Common myeloid progenitor, CD34-positive (primary cell): ENCODE results near the gene ZWILCH.

Experiments used
- CTCF ChIA-PET: fragments of 350-600 bp; sonication (Branson Sonifier 250); formaldehyde crosslinking; loops from one replicate; lab custom pipeline; 2021; ENCODE audit warnings: antibody characterized with exemption; lab: Charles Lee
- POLR2A ChIA-PET: fragments of 350-600 bp; sonication (Branson Sonifier 250); formaldehyde crosslinking; loops from one replicate; lab custom pipeline; 2021; ENCODE audit warnings: antibody characterized with exemption; lab: Charles Lee
- DNase-seq, 3 donors: peaks; one replicate each; pipeline versions ENCODE4 v3.0.0 to v3.0.0-alpha.2; 2013
- H3K27ac ChIP-seq, 2 experiments: 1 replicate in 1 of 2; 2 replicates in 1 of 2; pipeline ENCODE4 v1.7.0; 2013; ENCODE audit warnings: inconsistent platforms in 2 of 2, low read length in 2 of 2, mild to moderate bottlenecking in 2 of 2, low read depth in 1 of 2, moderate library complexity in 1 of 2; ENCODE audit not compliant: severe bottlenecking in 2 of 2, insufficient read depth in 1 of 2, poor library complexity in 1 of 2
- H3K27me3 ChIP-seq, 5 experiments: replicated peaks in 2 of 5; 1 replicate in 3 of 5; 2 replicates in 2 of 5; pipeline versions ENCODE4 v1.6.1 to v1.7.0; 2013; ENCODE audit warnings: low read length in 4 of 5, mild to moderate bottlenecking in 2 of 5, moderate library complexity in 2 of 5, inconsistent platforms in 1 of 5; ENCODE audit not compliant: insufficient read depth in 5 of 5, control insufficient read depth in 4 of 5
- H3K36me3 ChIP-seq, 4 experiments: 1 replicate in 2 of 4; 2 replicates in 2 of 4; pipeline versions ENCODE4 v1.6.1 to v1.7.0; 2013; ENCODE audit warnings: low read length in 3 of 4, control low read depth in 1 of 4, mild to moderate bottlenecking in 1 of 4; ENCODE audit not compliant: control insufficient read depth in 4 of 4, insufficient read depth in 4 of 4
- H3K4me1 ChIP-seq, 4 experiments: 1 replicate in 3 of 4; 2 replicates in 1 of 4; pipeline versions ENCODE4 v1.6.1 to v1.7.1; 2013; ENCODE audit warnings: low read length in 3 of 4, mild to moderate bottlenecking in 3 of 4, control low read depth in 1 of 4, inconsistent platforms in 1 of 4, moderate library complexity in 1 of 4; ENCODE audit not compliant: control insufficient read depth in 4 of 4, insufficient read depth in 4 of 4; ENCODE audit errors: control extremely low read depth in 1 of 4
- H3K4me3 ChIP-seq, 7 experiments: 1 replicate in 4 of 7; 2 replicates in 3 of 7; pipeline versions ENCODE4 v1.5.1 to v1.7.0; 2013; ENCODE audit warnings: mild to moderate bottlenecking in 7 of 7, low read length in 6 of 7, moderate library complexity in 6 of 7, inconsistent platforms in 2 of 7, low read depth in 2 of 7, control low read depth in 1 of 7; ENCODE audit not compliant: insufficient read depth in 4 of 7, control insufficient read depth in 1 of 7; ENCODE audit errors: extremely low read depth in 1 of 7
- H3K9me3 ChIP-seq, 5 experiments: 1 replicate in 4 of 5; 2 replicates in 1 of 5; pipeline versions ENCODE4 v1.6.1 to v1.7.1; 2013; ENCODE audit warnings: low read length in 4 of 5, mild to moderate bottlenecking in 2 of 5, inconsistent platforms in 1 of 5, low read depth in 1 of 5, moderate library complexity in 1 of 5; ENCODE audit not compliant: control insufficient read depth in 4 of 5, insufficient read depth in 2 of 5; ENCODE audit errors: control extremely low read depth in 1 of 5
- WGBS: methylation state at CpG from one replicate; pipeline ENCODE4 v1.1.5; 2013; ENCODE audit not compliant: insufficient coverage; 5-methylcytosine and 5-hydroxymethylcytosine counted together

ZWILCH gene

GRCh38 chr15:66592505-66593218 is 87.5 kb downstream of the ZWILCH start:
- Histone ChIP-seq H3K27ac (no peak overlapping the region), H3K36me3 (no peaks in the 10 kb centered on the region), H3K4me1 (peaks cover 0 to 5% (median 0%) of the 10 kb centered on the region in 4 experiments), H3K4me3 (no peak overlapping the region), H3K9me3 (no peaks in the 10 kb centered on the region), H3K27me3 (no peaks in the 10 kb centered on the region)
- POLR2A ChIA-PET = interaction anchor here (0.7 kb wide), 1 partner anchor 110 kb away, joined by 3 read pairs; the partner anchor contains the start of gene SMAD6
- DNase-seq = no peak
- CTCF ChIA-PET = interaction anchor here (1.4 kb wide), 1 partner anchor 189 kb away, joined by 4 read pairs; no protein-coding TSS in a partner anchor
- WGBS = 90% methylated on average over 7 of the region's 12 CpGs

- no peak for DNase-seq
- H3K4me1 ChIP-seq = peaks cover 0 to 6% (median 0%) of the 10 kb centered on the region in 4 experiments
- H3K27ac ChIP-seq = no peak overlapping the region
- no peaks in the 10 kb centered on the region for H3K27me3 ChIP-seq
- H3K9me3 ChIP-seq = no peaks in the 10 kb centered on the region
- no peaks in the 10 kb centered on the region for H3K36me3 ChIP-seq
- ChIA-PET CTCF (interaction anchor here (1.2 to 1.4 kb wide), 2 partner anchors 12 to 189 kb away, joined by 4 read pairs; no protein-coding TSS in a partner anchor), POLR2A (no interaction called here)
- 100% methylated on average over 3 of the region's 3 CpGs for WGBS
- H3K4me3 ChIP-seq = no peak overlapping the region
Observed at GRCh38 chr15:66593219-66593780, 88.2 kb downstream of the ZWILCH start.

GRCh38 chr15:66594344-66594743 is 89.2 kb downstream of the ZWILCH start:
- H3K4me3 ChIP-seq = no peak overlapping the region
- no peak overlapping the region for H3K27ac ChIP-seq
- no peaks in the 10 kb centered on the region for H3K36me3 ChIP-seq
- POLR2A ChIA-PET = no interaction called here
- 88% methylated on average over 7 of the region's 10 CpGs for WGBS
- H3K4me1 ChIP-seq = peaks cover 0 to 9% (median 0%) of the 10 kb centered on the region in 4 experiments
- CTCF ChIA-PET = interaction anchor here (1.2 kb wide), 1 partner anchor 11 kb away, joined by 4 read pairs; no protein-coding TSS in a partner anchor
- no peak for DNase-seq
- no peaks in the 10 kb centered on the region for H3K27me3 ChIP-seq
- no peaks in the 10 kb centered on the region for H3K9me3 ChIP-seq

- Histone ChIP-seq H3K4me3 (no peak overlapping the region), H3K27ac (no peak overlapping the region), H3K27me3 (no peaks in the 10 kb centered on the region), H3K36me3 (no peaks in the 10 kb centered on the region), H3K4me1 (peaks cover 0 to 9% (median 0%) of the 10 kb centered on the region in 4 experiments), H3K9me3 (no peaks in the 10 kb centered on the region)
- no peak for DNase-seq
- POLR2A ChIA-PET = no interaction called here
- WGBS = 93% methylated on average over 2 of the region's 5 CpGs
- CTCF ChIA-PET = no interaction called here
Observed at GRCh38 chr15:66594836-66595235, 89.7 kb downstream of the ZWILCH start.

GRCh38 chr15:66595332-66595731 is 90.2 kb downstream of the ZWILCH start:
- ChIA-PET CTCF (no interaction called here), POLR2A (no interaction called here)

GRCh38 chr15:66595931-66596545 is 90.9 kb downstream of the ZWILCH start:
- Histone ChIP-seq H3K4me3 (no peak overlapping the region), H3K27ac (no peak overlapping the region), H3K36me3 (no peaks in the 10 kb centered on the region), H3K27me3 (no peaks in the 10 kb centered on the region), H3K4me1 (peaks cover 0 to 9% (median 0%) of the 10 kb centered on the region in 4 experiments), H3K9me3 (no peaks in the 10 kb centered on the region)
- ChIA-PET CTCF (no interaction called here), POLR2A (no interaction called here)
- DNase-seq = no peak
- 97% methylated on average over 8 of the region's 8 CpGs for WGBS

More at GRCh38 chr15:66595332-66595731, 90.2 kb downstream of the ZWILCH start:
- no peaks in the 10 kb centered on the region for H3K27me3 ChIP-seq
- no peak for DNase-seq
- H3K9me3 ChIP-seq = no peaks in the 10 kb centered on the region
- H3K4me3 ChIP-seq = no peak overlapping the region
- peaks cover 0 to 9% (median 0%) of the 10 kb centered on the region in 4 experiments for H3K4me1 ChIP-seq
- no peaks in the 10 kb centered on the region for H3K36me3 ChIP-seq
- no peak overlapping the region for H3K27ac ChIP-seq
